ENCODE results near the gene TST.

- TF ChIP-seq EZH2phosphoT487 (IDR thresholded peaks at IDR 0.05; ENCODE audit: borderline replicate concordance) (no peak), CTCF (conservative IDR thresholded peaks at IDR 0.05; ENCODE audit: low read length) (no peak)
Observed at GRCh38 chr22:37009490-37009889, 9.8 kb downstream of the TST start.
